Measurements from ENCODE around the gene CTR9. TPM values are rescaled to one million over a fixed set of nuclear protein-coding genes. Genes with fewer than 3 reads are reported as not detected.

Gene CTR9
- total and polyA plus RNA-seq, 10 donors: 13.8 to 44.4 (median 32.9) TPM

DNA sequence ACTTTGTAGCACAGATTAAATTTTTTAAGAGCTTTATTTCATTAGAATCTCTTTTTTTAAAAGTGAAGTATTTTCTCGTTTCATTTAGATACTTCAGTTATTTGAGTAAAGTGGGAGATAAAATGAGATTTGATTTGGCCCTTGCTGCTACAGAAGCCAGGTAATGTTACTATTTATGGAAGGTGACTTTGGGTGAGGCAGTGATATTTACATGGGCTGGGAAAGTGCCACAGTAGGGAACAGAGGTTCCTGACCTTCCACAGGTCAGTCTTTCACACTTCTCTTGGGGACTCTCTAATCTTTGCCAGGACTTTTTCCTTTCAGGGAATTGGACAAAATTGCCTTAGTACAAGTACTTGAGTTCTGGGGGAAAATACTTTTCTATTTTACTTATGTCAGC is 20.4 kb downstream of the CTR9 start:
- intact Hi-C loops (cut with DNase I; ENCODE audit: low total_unique reads): no loop called here

DNA sequence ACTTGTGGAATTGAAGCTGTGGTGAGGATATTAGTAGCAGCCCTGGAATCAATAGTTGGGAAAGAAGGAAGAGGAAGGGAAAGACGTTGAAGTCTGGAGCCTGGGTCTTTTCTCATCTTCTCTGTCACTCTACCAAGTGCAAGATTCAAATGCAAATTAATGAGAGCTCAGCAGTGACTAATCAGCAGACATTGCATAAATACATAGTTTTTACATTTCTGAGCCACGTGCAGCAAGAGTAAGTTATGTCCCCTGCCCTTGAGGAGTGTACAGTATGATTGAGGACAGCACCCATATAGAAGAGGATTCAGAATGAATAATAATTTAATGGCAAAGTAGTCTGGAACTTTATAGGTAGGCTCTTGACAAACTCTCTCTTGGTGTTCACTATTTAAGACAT is 23.8 kb downstream of the CTR9 start:
- WGBS, 5 donors: 84 to 93% (median 89%) methylated on average over 2 of the region's 2 CpGs
- Histone ChIP-seq H3K4me3 (no peak overlapping the region), H3K27me3 (replicated peaks in 1 of 7) (no peaks in the 10 kb centered on the region), H3K36me3 (peaks cover 0 to 76% (median 9%) of the 10 kb centered on the region in 6 donors), H3K9me3 (no peaks in the 10 kb centered on the region), H3K4me1 (no peaks in the 10 kb centered on the region), H3K27ac (no peak overlapping the region)
- intact Hi-C loops (cut with DNase I; ENCODE audit: low total_unique reads): no loop called here
- no peak for TF ChIP-seq POLR2A (IDR thresholded peaks at IDR 0.05)
- TF ChIP-seq POLR2AphosphoS5 (IDR thresholded peaks at IDR 0.05): no peak
- TF ChIP-seq, protein P1, sequence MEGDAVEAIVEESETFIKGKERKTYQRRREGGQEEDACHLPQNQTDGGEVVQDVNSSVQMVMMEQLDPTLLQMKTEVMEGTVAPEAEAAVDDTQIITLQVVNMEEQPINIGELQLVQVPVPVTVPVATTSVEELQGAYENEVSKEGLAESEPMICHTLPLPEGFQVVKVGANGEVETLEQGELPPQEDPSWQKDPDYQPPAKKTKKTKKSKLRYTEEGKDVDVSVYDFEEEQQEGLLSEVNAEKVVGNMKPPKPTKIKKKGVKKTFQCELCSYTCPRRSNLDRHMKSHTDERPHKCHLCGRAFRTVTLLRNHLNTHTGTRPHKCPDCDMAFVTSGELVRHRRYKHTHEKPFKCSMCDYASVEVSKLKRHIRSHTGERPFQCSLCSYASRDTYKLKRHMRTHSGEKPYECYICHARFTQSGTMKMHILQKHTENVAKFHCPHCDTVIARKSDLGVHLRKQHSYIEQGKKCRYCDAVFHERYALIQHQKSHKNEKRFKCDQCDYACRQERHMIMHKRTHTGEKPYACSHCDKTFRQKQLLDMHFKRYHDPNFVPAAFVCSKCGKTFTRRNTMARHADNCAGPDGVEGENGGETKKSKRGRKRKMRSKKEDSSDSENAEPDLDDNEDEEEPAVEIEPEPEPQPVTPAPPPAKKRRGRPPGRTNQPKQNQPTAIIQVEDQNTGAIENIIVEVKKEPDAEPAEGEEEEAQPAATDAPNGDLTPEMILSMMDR (IDR thresholded peaks at IDR 0.05 in 8 of 11, conservative IDR thresholded peaks at IDR 0.05 in 3 of 11): no peak
- no peak for DNase-seq

More for the DNA sequence above, 20.4 kb downstream of the CTR9 start:
- no peak for DNase-seq
- TF ChIP-seq POLR2A (IDR thresholded peaks at IDR 0.05) (no peak), POLR2AphosphoS5 (IDR thresholded peaks at IDR 0.05) (no peak)
- TF ChIP-seq, protein P1 (IDR thresholded peaks at IDR 0.05 in 8 of 11, conservative IDR thresholded peaks at IDR 0.05 in 3 of 11): no peak
- H3K27me3 ChIP-seq (replicated peaks in 1 of 7): no peaks in the 10 kb centered on the region
- peaks cover 0 to 52% (median 4%) of the 10 kb centered on the region in 6 donors for H3K36me3 ChIP-seq
- no peaks in the 10 kb centered on the region for H3K9me3 ChIP-seq
- H3K4me3 ChIP-seq: no peak overlapping the region
- H3K4me1 ChIP-seq: no peaks in the 10 kb centered on the region
- H3K27ac ChIP-seq: no peak overlapping the region
- 90 to 100% (median 99%) methylated on average over 1 of the region's 1 CpG for WGBS, 5 donors

DNA sequence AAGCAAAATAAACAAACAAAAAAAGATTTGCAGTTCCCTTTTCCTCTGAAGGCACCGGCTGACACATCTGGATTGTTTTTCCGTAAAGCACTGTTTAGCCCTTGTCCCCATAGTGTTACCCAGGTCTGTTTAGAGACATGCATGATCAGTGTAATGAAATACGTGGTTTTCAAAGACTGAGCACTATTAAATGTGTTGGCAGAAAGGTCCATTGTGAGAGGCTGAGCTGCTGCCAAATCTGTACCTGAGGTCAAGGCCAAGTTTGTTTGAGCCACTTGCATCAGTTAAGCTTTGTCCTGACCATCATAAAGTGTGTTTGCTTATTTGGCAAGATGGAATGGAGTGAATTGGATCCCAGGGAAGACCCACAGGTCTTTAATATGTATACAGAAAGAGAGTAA is 26.3 kb downstream of the CTR9 start:
- WGBS, 5 donors: 48 to 74% (median 65%) methylated on average over 3 of the region's 3 CpGs
- Histone ChIP-seq H3K36me3 (peaks cover 0 to 70% (median 9%) of the 10 kb centered on the region in 6 donors), H3K27me3 (replicated peaks in 1 of 7) (no peaks in the 10 kb centered on the region), H3K9me3 (no peaks in the 10 kb centered on the region), H3K4me3 (no peak overlapping the region), H3K27ac (peak overlapping the region in 1 of 8 donors; percentile 5), H3K4me1 (no peaks in the 10 kb centered on the region)
- TF ChIP-seq, protein P1 (IDR thresholded peaks at IDR 0.05 in 8 of 11, conservative IDR thresholded peaks at IDR 0.05 in 3 of 11): no peak
- intact Hi-C loops (cut with DNase I; ENCODE audit: low total_unique reads): no loop called here
- DNase-seq: no peak

DNA sequence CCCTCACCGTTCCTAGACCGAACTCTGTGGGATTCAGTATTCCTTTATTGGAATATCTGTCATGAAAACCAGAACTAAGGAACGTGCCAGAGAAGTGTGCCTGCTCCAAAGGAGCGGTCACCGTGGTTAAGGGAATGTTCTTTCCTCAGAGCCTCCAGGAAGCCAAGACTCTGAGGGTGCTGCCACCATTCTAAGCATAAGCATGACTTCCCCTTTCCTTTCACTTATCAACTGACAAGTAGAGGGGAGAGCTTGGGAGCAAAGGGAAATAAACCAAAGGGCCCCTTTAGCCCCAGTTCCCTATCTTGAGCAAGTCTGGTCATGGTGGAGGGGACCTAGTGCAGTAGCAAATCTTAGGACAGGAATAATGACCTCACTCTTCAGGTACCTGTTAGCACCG is 26.8 kb downstream of the CTR9 start:
- H3K36me3 ChIP-seq: peaks cover 0 to 66% (median 9%) of the 10 kb centered on the region in 6 donors
- peak overlapping the region in 1 of 8 donors; percentile 5 for H3K27ac ChIP-seq
- WGBS, 5 donors: 56 to 65% (median 64%) methylated on average over 6 of the region's 6 CpGs
- no peaks in the 10 kb centered on the region for H3K9me3 ChIP-seq
- TF ChIP-seq POLR2AphosphoS5 (IDR thresholded peaks at IDR 0.05) (no peak), POLR2A (IDR thresholded peaks at IDR 0.05) (no peak)
- TF ChIP-seq, protein P1 (IDR thresholded peaks at IDR 0.05 in 8 of 11, conservative IDR thresholded peaks at IDR 0.05 in 3 of 11): no peak
- H3K4me1 ChIP-seq: no peaks in the 10 kb centered on the region
- DNase-seq: no peak
- H3K4me3 ChIP-seq: no peak overlapping the region
- no peaks in the 10 kb centered on the region for H3K27me3 ChIP-seq (replicated peaks in 1 of 7)
- intact Hi-C loops (cut with DNase I; ENCODE audit: low total_unique reads): no loop called here
